Neural cell (in vitro differentiated cells): Measurements from ENCODE around the gene ZP2.

Experiments
- CTCF ChIP-seq: fragments of 450-650 bp; IDR thresholded peaks from 2 replicates; pipeline ENCODE4 v1.5.1; 2014; ENCODE audit warnings: antibody characterized with exemption, mild to moderate bottlenecking, moderate library complexity; ENCODE audit not compliant: poor library complexity, severe bottlenecking
- EP300 ChIP-seq: fragments of 450-650 bp; conservative IDR thresholded peaks from 2 replicates; pipeline ENCODE4 v1.6.1; 2014; ENCODE audit warnings: antibody characterized with exemption, mild to moderate bottlenecking, moderate library complexity; ENCODE audit not compliant: poor library complexity, severe bottlenecking
- RAD21 ChIP-seq: fragments of 450-650 bp; conservative IDR thresholded peaks from 2 replicates; pipeline ENCODE4 v1.6.1; 2014; ENCODE audit warnings: antibody characterized with exemption, mild to moderate bottlenecking, moderate library complexity
- REST ChIP-seq: IDR thresholded peaks from 2 replicates; pipeline ENCODE4 v1.6.1; 2012; ENCODE audit warnings: borderline replicate concordance

- TF ChIP-seq CTCF (no peak), EP300 (no peak), RAD21 (no peak), REST (no peak)
Measured at GRCh38 chr16:21179983-21180365, 31.4 kb downstream of the ZP2 start.
